H9 (cell line): Measurements from ENCODE around the gene RGS5. TPM values are rescaled to one million over a fixed set of nuclear protein-coding genes. Genes with fewer than 3 reads are reported as not detected.
A peak's percentile ranks its signal among the peaks of the same experiment; 100 is the strongest.

Experiments used
- DNase-seq: peaks from one replicate; pipeline ENCODE4 v3.0.0-alpha.2; 2017
- H2AFZ ChIP-seq: one replicate; pipeline ENCODE4 v1.6.1; 2013; ENCODE audit warnings: mild to moderate bottlenecking, low read length, control low read depth, moderate library complexity
- H2AK5ac ChIP-seq: 2 replicates; pipeline ENCODE4 v1.6.1; 2013; ENCODE audit warnings: low read length, control low read depth, mixed read lengths; ENCODE audit not compliant: insufficient read length
- H2BK120ac ChIP-seq: one replicate; pipeline ENCODE4 v1.6.1; 2013; ENCODE audit warnings: low read depth, mild to moderate bottlenecking, low read length, control low read depth, inconsistent platforms; ENCODE audit not compliant: poor library complexity, severe bottlenecking
- H2BK12ac ChIP-seq: 2 replicates; pipeline ENCODE4 v1.6.1; 2013; ENCODE audit warnings: low read length, control low read depth, mixed read lengths, low read depth; ENCODE audit not compliant: insufficient read length
- H2BK15ac ChIP-seq: 2 replicates; pipeline ENCODE4 v1.6.1; 2013; ENCODE audit warnings: low read depth, low read length, control low read depth
- H2BK20ac ChIP-seq: one replicate; pipeline ENCODE4 v1.6.1; 2013; ENCODE audit warnings: low read depth, mild to moderate bottlenecking, low read length, control low read depth, inconsistent platforms; ENCODE audit not compliant: poor library complexity, severe bottlenecking
- H2BK5ac ChIP-seq: 2 replicates; pipeline ENCODE4 v1.6.1; 2013; ENCODE audit warnings: low read length, control low read depth, mixed read lengths; ENCODE audit not compliant: insufficient read length
- H3K14ac ChIP-seq: 2 replicates; pipeline ENCODE4 v1.6.1; 2013; ENCODE audit warnings: low read length, control low read depth; ENCODE audit not compliant: insufficient read depth
- H3K18ac ChIP-seq: 2 replicates; pipeline ENCODE4 v1.6.1; 2013; ENCODE audit warnings: low read depth, mild to moderate bottlenecking, mixed read lengths, low read length, control low read depth; ENCODE audit not compliant: insufficient read length
- H3K23ac ChIP-seq: 2 replicates; pipeline ENCODE4 v1.6.1; 2013; ENCODE audit warnings: low read length, control low read depth, mixed read lengths, low read depth; ENCODE audit not compliant: insufficient read length
- H3K23me2 ChIP-seq: 2 replicates; pipeline ENCODE4 v1.6.1; 2013; ENCODE audit warnings: low read depth, mild to moderate bottlenecking, mixed read lengths, low read length, control low read depth; ENCODE audit not compliant: insufficient read length, poor library complexity, severe bottlenecking
- H3K27ac ChIP-seq: 2 replicates; pipeline ENCODE4 v1.5.1; 2013; ENCODE audit warnings: low read length, control low read depth, mixed read lengths, low read depth; ENCODE audit not compliant: insufficient read length
- H3K27me3 ChIP-seq: 2 replicates; pipeline ENCODE4 v1.6.1; 2013; ENCODE audit warnings: low read length, control low read depth, inconsistent platforms; ENCODE audit not compliant: insufficient read depth
- H3K4ac ChIP-seq: 2 replicates; pipeline ENCODE4 v1.6.1; 2013; ENCODE audit warnings: low read depth, mild to moderate bottlenecking, control low read depth, inconsistent platforms, low read length, moderate library complexity
- H3K4me1 ChIP-seq: 2 replicates; pipeline ENCODE4 v1.6.1; 2013; ENCODE audit warnings: low read length, control low read depth, inconsistent platforms; ENCODE audit not compliant: insufficient read depth
- H3K4me2 ChIP-seq: 2 replicates; pipeline ENCODE4 v1.6.1; 2013; ENCODE audit warnings: low read length, control low read depth, mixed read lengths; ENCODE audit not compliant: insufficient read length, insufficient read depth
- H3K56ac ChIP-seq: 2 replicates; pipeline ENCODE4 v1.6.1; 2013; ENCODE audit warnings: low read depth, mild to moderate bottlenecking, mixed read lengths, low read length, control low read depth; ENCODE audit not compliant: insufficient read length
- H3K79me1 ChIP-seq: 2 replicates; pipeline ENCODE4 v1.6.1; 2013; ENCODE audit warnings: low read depth, mild to moderate bottlenecking, moderate library complexity, low read length, control low read depth, inconsistent platforms; ENCODE audit not compliant: insufficient read depth, poor library complexity, severe bottlenecking
- H3K79me2 ChIP-seq: 2 replicates; pipeline ENCODE4 v1.6.1; 2013; ENCODE audit warnings: low read length, control low read depth, inconsistent platforms; ENCODE audit not compliant: insufficient read depth
- H3K9ac ChIP-seq: 2 replicates; pipeline ENCODE4 v1.6.1; 2013; ENCODE audit warnings: low read length, control low read depth, mixed read lengths; ENCODE audit not compliant: insufficient read length; ENCODE audit errors: extremely low read depth
- H3K9me3 ChIP-seq: one replicate; pipeline ENCODE4 v1.6.1; 2013; ENCODE audit warnings: low read depth, low read length, inconsistent platforms; ENCODE audit not compliant: control insufficient read depth
- H3T11ph ChIP-seq: one replicate; pipeline ENCODE4 v1.6.1; 2013; ENCODE audit warnings: mild to moderate bottlenecking, low read length, control low read depth, inconsistent platforms
- H4K20me1 ChIP-seq: one replicate; pipeline ENCODE4 v1.6.1; 2013; ENCODE audit not compliant: control insufficient read depth, insufficient read length, insufficient read depth
- H4K5ac ChIP-seq: 2 replicates; pipeline ENCODE4 v1.6.1; 2013; ENCODE audit warnings: low read depth, mild to moderate bottlenecking, mixed read lengths, low read length, control low read depth; ENCODE audit not compliant: insufficient read length
- H4K8ac ChIP-seq: replicated peaks from 2 replicates; pipeline ENCODE4 v1.6.1; 2013; ENCODE audit warnings: low read length, control low read depth, mixed read lengths, low read depth; ENCODE audit not compliant: insufficient read length
- H4K91ac ChIP-seq: 2 replicates; pipeline ENCODE4 v1.6.1; 2013; ENCODE audit warnings: low read depth, mild to moderate bottlenecking, moderate library complexity, mixed read lengths, low read length, control low read depth; ENCODE audit not compliant: insufficient read length
- H3K27ac Mint-ChIP-seq, 3 experiments: 2 replicates in 2 of 3; 3 replicates in 1 of 3; pipeline ENCODE4 v1.8.0; 2020 to 2021; ENCODE audit warnings: mixed read lengths in 3 of 3, mild to moderate bottlenecking in 1 of 3, moderate library complexity in 1 of 3
- H3K27me3 Mint-ChIP-seq: 2 replicates; pipeline ENCODE4 v1.8.0; 2021; ENCODE audit warnings: low read depth, mild to moderate bottlenecking, moderate library complexity, mixed read lengths
- H3K36me3 Mint-ChIP-seq, 3 experiments: 2 replicates in 2 of 3; 3 replicates in 1 of 3; pipeline ENCODE4 v1.8.0; 2020 to 2021; ENCODE audit warnings: low read depth in 3 of 3, mixed read lengths in 3 of 3; ENCODE audit not compliant: insufficient read depth in 1 of 3
- H3K4me1 Mint-ChIP-seq, 2 experiments: 2 replicates each; pipeline ENCODE4 v1.8.0; 2020; ENCODE audit warnings: mixed read lengths in 2 of 2
- H3K4me3 Mint-ChIP-seq, 2 experiments: 2 replicates in 1 of 2; 3 replicates in 1 of 2; pipeline ENCODE4 v1.8.0; 2020 to 2021; ENCODE audit warnings: mild to moderate bottlenecking in 2 of 2, mixed read lengths in 2 of 2, moderate library complexity in 1 of 2
- H3K9me3 Mint-ChIP-seq, 2 experiments: 2 replicates in 1 of 2; 3 replicates in 1 of 2; pipeline ENCODE4 v1.8.0; 2020; ENCODE audit warnings: mild to moderate bottlenecking in 2 of 2, mixed read lengths in 2 of 2, moderate library complexity in 1 of 2
- WGBS: extraction: QIAGEN DNeasy Blood & Tissue Kit; methylation state at CpG from one replicate; pipeline ENCODE4 v1.1.7; 2013; ENCODE audit warnings: missing lambda C conversion rate, low lambda C conversion rate, mixed read lengths; ENCODE audit not compliant: insufficient read length; ENCODE audit errors: extremely low coverage; 5-methylcytosine and 5-hydroxymethylcytosine counted together
- total RNA-seq: library from RNA; stranded (reverse); gene quantifications from 2 replicates; pipeline ENCODE4 v1.2.1, GENCODE V29; 2021
- TF ChIP-seq, protein P1 (sequence below): fragments of 200-600 bp; sonication (generic); conservative IDR thresholded peaks from 3 replicates; pipeline ENCODE4 v1.8.0; 2021; ENCODE audit warnings: antibody characterized with exemption, mild to moderate bottlenecking

The RGS5 gene
- total RNA-seq, 1 experiment from 2014 or later: 30.1 TPM

DNA sequence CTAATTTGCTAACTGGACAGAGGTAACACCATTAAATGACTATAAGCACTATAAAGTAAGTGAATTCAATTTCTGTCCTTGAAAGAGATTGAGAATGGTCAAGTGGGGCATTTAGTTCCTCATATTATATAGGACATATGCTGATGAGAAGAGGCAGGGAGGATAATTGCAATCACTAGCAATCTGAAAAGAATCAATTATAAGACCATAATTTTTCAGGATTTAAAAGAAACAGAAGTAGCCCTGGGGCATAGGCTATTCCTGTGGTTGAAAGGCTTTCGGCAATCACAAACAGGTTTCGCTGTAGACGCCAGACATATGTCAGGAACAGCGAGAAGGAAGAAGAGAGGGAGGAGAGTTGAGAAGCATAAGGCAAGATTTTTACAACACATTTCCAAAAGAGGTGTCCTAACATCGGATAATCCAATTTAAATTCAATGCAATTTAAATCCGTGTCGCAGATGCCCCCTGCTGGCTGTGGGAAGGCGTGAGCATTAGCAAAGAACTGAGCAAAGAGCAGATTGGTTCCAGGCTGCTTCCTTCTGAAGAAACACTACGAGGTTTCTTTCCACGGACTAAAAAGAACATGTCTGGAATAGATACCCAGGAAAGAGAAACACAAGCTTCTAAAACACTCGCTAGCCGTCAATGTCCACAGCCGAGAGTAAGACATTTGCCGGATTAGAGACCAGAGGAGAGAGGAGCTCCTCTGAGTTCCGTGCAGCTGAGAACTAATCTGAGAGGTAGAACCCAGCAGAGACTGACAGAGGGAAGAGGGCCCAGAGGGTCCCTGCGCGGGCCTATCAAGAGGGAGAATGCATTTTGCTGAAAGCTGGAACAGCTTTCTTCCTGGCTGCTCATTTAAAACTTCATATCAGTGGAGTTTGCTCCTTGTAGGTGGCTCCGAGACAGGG is 27.9 kb downstream of the RGS5 start:
- H3K56ac ChIP-seq: no peak overlapping the region
- no peak overlapping the region for H3K4me2 ChIP-seq
- H4K5ac ChIP-seq: no peak overlapping the region
- no peak overlapping the region for H2AK5ac ChIP-seq
- no peak overlapping the region for H4K8ac ChIP-seq
- no peaks in the 10 kb centered on the region for H3K79me2 ChIP-seq
- H2AFZ ChIP-seq: peak overlapping the region; percentile 99
- no peaks in the 10 kb centered on the region for H3K4me1 ChIP-seq
- no peak overlapping the region for H2BK12ac ChIP-seq
- no CpG with 5 or more reads among the region's 18 CpGs for WGBS
- no peak overlapping the region for H3K18ac ChIP-seq
- no peak overlapping the region for H3K23ac ChIP-seq
- no peaks in the 10 kb centered on the region for H3K27me3 ChIP-seq
- H2BK15ac ChIP-seq: no peak overlapping the region
- no peak overlapping the region for H3K27ac ChIP-seq
- Mint-ChIP-seq H3K27ac (peak overlapping the region in 2 of 3 experiments; percentile 14 to 65; a peak in 3 of 7 replicates), H3K4me1 (peaks cover 10% of the 10 kb centered on the region in 2 experiments), H3K27me3 (no peaks in the 10 kb centered on the region), H3K36me3 (no peaks in the 10 kb centered on the region), H3K9me3 (no peaks in the 10 kb centered on the region), H3K4me3 (no peak overlapping the region)
- H2BK5ac ChIP-seq: no peak overlapping the region
- TF ChIP-seq, protein P1, sequence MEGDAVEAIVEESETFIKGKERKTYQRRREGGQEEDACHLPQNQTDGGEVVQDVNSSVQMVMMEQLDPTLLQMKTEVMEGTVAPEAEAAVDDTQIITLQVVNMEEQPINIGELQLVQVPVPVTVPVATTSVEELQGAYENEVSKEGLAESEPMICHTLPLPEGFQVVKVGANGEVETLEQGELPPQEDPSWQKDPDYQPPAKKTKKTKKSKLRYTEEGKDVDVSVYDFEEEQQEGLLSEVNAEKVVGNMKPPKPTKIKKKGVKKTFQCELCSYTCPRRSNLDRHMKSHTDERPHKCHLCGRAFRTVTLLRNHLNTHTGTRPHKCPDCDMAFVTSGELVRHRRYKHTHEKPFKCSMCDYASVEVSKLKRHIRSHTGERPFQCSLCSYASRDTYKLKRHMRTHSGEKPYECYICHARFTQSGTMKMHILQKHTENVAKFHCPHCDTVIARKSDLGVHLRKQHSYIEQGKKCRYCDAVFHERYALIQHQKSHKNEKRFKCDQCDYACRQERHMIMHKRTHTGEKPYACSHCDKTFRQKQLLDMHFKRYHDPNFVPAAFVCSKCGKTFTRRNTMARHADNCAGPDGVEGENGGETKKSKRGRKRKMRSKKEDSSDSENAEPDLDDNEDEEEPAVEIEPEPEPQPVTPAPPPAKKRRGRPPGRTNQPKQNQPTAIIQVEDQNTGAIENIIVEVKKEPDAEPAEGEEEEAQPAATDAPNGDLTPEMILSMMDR: peak; percentile 83
- no peaks in the 10 kb centered on the region for H3K23me2 ChIP-seq
- H3K9me3 ChIP-seq: no peaks in the 10 kb centered on the region
- no peak overlapping the region for H2BK20ac ChIP-seq
- no peak overlapping the region for H3K4ac ChIP-seq
- H3K14ac ChIP-seq: no peak overlapping the region
- DNase-seq: peak; percentile 62
- no peak overlapping the region for H4K91ac ChIP-seq
- no peak overlapping the region for H3K9ac ChIP-seq
- H4K20me1 ChIP-seq: no peaks in the 10 kb centered on the region
- H2BK120ac ChIP-seq: no peak overlapping the region
- H3T11ph ChIP-seq: no peak overlapping the region
- H3K79me1 ChIP-seq: no peaks in the 10 kb centered on the region
